ENCODE data around the gene THOC7. TPM values are rescaled to one million over a fixed set of nuclear protein-coding genes. Genes with fewer than 3 reads are reported as not detected.

THOC7 gene
- total and polyA plus RNA-seq, 2 of the 4 experiments (the other 2 are of a cell fraction): 25.8 to 55.9 TPM

DNA sequence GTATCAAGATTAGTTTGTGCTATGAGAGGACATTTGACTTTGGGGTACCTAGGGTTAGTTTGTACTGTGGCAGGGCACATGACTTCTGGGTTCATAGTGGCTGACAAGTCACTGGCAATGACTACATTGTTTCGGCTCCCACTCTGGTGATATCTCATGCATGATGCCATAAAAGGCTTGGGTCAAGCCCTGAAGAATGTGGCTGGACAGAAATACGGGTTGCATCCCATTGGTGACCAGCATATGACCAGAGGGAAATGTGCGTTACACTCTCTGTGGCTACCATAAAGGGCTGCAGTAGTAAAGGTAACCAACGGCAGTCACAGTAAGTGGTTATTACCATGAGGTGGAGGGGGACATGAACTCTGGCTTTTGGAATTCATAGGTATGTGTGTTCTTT is 18.4 kb downstream of the THOC7 start:
- Histone ChIP-seq H2BK15ac (ENCODE audit: low read depth, low read length) (no peak overlapping the region), H4K5ac (ENCODE audit: low read depth, low read length) (no peak overlapping the region), H3K4me3 (ENCODE audit: insufficient read depth, low read depth, low read length) (no peak overlapping the region), H2BK20ac (ENCODE audit: low read depth, low read length) (no peak overlapping the region), H3K27me3 (ENCODE audit: control insufficient read depth, insufficient read depth, low read length) (no peaks in the 10 kb centered on the region), H2BK5ac (ENCODE audit: low read depth, low read length, poor library complexity, severe bottlenecking) (no peak overlapping the region), H3K4me1 (ENCODE audit: control insufficient read depth, insufficient read depth, low read length) (peaks cover 2% of the 10 kb centered on the region; the same call in 1 of the 2 replicates), H3K23ac (ENCODE audit: low read depth, low read length) (no peak overlapping the region), H3K9ac (ENCODE audit: low read depth, low read length) (no peak overlapping the region), H3K18ac (ENCODE audit: low read depth, low read length) (no peak overlapping the region), H3K4me2 (ENCODE audit: low read depth, low read length) (no peak overlapping the region), H3K9me3 (ENCODE audit: control insufficient read depth, insufficient read depth, low read length) (no peaks in the 10 kb centered on the region), H3K79me1 (ENCODE audit: low read depth in 1 of 2, low read length in 2 of 2) (peaks cover 42 to 48% of the 10 kb centered on the region in 2 experiments), H2AFZ (replicated peaks; ENCODE audit: low read length, poor library complexity) (no peak overlapping the region), H3K36me3 (ENCODE audit: control insufficient read depth, insufficient read depth, low read length) (peaks cover 3% of the 10 kb centered on the region; the same call in 1 of the 2 replicates), H3K56ac (ENCODE audit: extremely low read depth, insufficient read depth, low read length) (no peak overlapping the region), H2AK5ac (ENCODE audit: low read depth, low read length) (no peak overlapping the region), H3K4ac (ENCODE audit: low read depth, low read length) (no peak overlapping the region), H4K8ac (ENCODE audit: low read depth in 2 of 2, low read length in 2 of 2) (no peak overlapping the region), H4K20me1 (ENCODE audit: insufficient read depth, low read length) (peaks cover 5% of the 10 kb centered on the region; the same call in 1 of the 2 replicates), H3K9me1 (ENCODE audit: insufficient read depth, low read length) (peaks cover 7% of the 10 kb centered on the region), H3K14ac (replicated peaks; ENCODE audit: low read depth, low read length) (no peak overlapping the region), H2BK120ac (ENCODE audit: low read depth, low read length) (no peak overlapping the region), H2AK9ac (replicated peaks; ENCODE audit: low read depth, low read length, poor library complexity) (no peak overlapping the region), H4K91ac (ENCODE audit: insufficient read depth, low read depth, low read length) (no peak overlapping the region), H3K27ac (ENCODE audit: insufficient read depth, low read length) (no peak overlapping the region)
- CTCF ChIA-PET: no interaction called here
- ATAC-seq (ENCODE audit: low read depth): no peak
- intact Hi-C loops (cut with micrococcal nuclease) (no loop called here), in situ Hi-C loops (cut with MboI; ENCODE audit: low sequenced_read_pairs) (no loop called here), dilution Hi-C loops (cut with HindIII; ENCODE audit: low sequenced_read_pairs, unreplicated experiment) (no loop called here)
- POLR2A ChIA-PET (ENCODE audit: unreplicated experiment): no interaction called here
- no TSS peak for BruUV-seq (replicated peaks)
- DNase-seq: no peak
- 88% methylated on average over 3 of the region's 4 CpGs; no CpG with 5 or more reads in 1 of the 2 experiments for WGBS, 2 experiments (ENCODE audit: extremely low coverage in 2 of 2, insufficient read length in 1 of 2)
- TF ChIP-seq NFE2L2 (IDR thresholded peaks at IDR 0.05; ENCODE audit: low read depth, low read length): no peak
- TF ChIP-seq BHLHE40 (IDR thresholded peaks at IDR 0.05; ENCODE audit: low read depth, low read length): no peak
- TF ChIP-seq MXI1 (IDR thresholded peaks at IDR 0.05; ENCODE audit: borderline replicate concordance, low read depth, low read length): no peak
- TF ChIP-seq, protein P1, sequence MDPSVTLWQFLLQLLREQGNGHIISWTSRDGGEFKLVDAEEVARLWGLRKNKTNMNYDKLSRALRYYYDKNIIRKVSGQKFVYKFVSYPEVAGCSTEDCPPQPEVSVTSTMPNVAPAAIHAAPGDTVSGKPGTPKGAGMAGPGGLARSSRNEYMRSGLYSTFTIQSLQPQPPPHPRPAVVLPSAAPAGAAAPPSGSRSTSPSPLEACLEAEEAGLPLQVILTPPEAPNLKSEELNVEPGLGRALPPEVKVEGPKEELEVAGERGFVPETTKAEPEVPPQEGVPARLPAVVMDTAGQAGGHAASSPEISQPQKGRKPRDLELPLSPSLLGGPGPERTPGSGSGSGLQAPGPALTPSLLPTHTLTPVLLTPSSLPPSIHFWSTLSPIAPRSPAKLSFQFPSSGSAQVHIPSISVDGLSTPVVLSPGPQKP (IDR thresholded peaks at IDR 0.05; ENCODE audit: borderline replicate concordance, low read depth, low read length): no peak
- no peak for TF ChIP-seq FOS (IDR thresholded peaks at IDR 0.05; ENCODE audit: low read depth, low read length)
- no peak for TF ChIP-seq RAD21 (IDR thresholded peaks at IDR 0.05; ENCODE audit: low read length)
- TF ChIP-seq, protein P2, sequence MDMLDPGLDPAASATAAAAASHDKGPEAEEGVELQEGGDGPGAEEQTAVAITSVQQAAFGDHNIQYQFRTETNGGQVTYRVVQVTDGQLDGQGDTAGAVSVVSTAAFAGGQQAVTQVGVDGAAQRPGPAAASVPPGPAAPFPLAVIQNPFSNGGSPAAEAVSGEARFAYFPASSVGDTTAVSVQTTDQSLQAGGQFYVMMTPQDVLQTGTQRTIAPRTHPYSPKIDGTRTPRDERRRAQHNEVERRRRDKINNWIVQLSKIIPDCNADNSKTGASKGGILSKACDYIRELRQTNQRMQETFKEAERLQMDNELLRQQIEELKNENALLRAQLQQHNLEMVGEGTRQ (IDR thresholded peaks at IDR 0.05; ENCODE audit: low read depth, low read length): no peak
- TF ChIP-seq, protein P3, sequence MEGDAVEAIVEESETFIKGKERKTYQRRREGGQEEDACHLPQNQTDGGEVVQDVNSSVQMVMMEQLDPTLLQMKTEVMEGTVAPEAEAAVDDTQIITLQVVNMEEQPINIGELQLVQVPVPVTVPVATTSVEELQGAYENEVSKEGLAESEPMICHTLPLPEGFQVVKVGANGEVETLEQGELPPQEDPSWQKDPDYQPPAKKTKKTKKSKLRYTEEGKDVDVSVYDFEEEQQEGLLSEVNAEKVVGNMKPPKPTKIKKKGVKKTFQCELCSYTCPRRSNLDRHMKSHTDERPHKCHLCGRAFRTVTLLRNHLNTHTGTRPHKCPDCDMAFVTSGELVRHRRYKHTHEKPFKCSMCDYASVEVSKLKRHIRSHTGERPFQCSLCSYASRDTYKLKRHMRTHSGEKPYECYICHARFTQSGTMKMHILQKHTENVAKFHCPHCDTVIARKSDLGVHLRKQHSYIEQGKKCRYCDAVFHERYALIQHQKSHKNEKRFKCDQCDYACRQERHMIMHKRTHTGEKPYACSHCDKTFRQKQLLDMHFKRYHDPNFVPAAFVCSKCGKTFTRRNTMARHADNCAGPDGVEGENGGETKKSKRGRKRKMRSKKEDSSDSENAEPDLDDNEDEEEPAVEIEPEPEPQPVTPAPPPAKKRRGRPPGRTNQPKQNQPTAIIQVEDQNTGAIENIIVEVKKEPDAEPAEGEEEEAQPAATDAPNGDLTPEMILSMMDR (conservative IDR thresholded peaks at IDR 0.05; ENCODE audit: low read depth, low read length): no peak
- TF ChIP-seq SMC3 (IDR thresholded peaks at IDR 0.05; ENCODE audit: low read depth, low read length): no peak
- no peak for TF ChIP-seq POLR2A (IDR thresholded peaks at IDR 0.05; ENCODE audit: low read depth, low read length)
- TF ChIP-seq CHD1 (IDR thresholded peaks at IDR 0.05; ENCODE audit: low read depth, low read length): no peak
- TF ChIP-seq CEBPB (IDR thresholded peaks at IDR 0.05; ENCODE audit: low read depth, low read length): no peak
